NCI-H748 treated with DMSO at 0.1 percent for 48 hours (cell line): ENCODE measurements around the gene CSPG5.

ENCODE experiments used
- DNase-seq: peaks from one replicate; lab custom pipeline; 2025; lab: John Stamatoyannopoulos, UW

The CSPG5 gene

DNA sequence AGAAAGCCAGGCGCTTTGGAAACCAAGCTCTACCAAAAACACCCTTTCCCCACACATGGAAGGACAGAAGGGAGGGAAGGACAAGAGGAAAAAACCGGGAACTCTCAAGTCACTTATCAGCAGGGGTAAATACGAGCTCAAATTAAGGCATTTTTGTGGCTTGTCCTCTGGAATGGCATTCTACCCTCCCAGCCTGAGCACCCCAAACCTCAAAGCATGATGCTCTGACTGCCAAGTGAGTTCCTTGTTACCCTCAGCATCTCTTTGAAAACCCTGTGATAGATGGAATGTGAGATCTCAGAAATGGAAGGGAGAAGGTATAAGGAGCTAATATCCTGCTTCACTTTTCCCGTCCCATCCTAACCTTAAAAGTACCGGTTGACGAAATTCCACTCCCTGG lies 8.1 kb upstream of the CSPG5 start:
- DNase-seq: no peak

DNA sequence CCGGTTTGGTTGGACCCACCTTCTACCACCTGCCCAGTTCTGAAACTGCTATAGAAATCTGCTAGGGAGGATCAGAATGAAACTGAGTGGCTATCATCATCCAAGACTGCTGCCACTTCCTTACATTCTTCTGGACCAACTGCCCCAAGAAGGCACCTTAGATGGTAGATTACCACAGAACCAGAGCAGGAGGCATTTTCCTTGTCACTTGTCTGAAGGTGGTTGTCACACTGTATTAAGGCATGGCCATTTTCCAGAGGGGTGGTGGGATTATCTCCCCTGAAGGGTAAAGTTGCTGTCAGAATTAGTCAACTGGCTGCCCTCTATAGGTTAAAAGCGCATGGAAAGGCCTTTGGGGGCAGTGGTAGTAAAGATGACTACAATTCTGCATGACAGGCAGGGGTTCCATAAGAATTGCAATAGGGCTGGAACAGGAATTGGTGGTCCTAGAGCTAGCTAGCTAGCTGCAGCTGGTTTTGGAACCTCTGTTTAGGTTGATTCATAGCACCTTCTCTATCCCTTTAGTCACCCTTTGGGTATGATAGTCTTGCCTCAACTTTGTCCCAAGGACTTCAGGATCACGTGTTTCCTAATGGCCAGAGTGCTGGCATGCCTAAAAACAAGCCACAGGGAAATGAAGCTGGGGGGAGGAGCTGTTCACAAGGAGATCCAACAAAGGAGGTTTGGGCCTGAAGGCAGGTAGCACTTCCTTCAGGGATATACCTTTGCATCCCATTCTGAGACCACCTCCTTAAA lies 4.8 kb upstream of the CSPG5 start:
- DNase-seq: no peak

GRCh38 chr3:47581835-47582234 lies 3.2 kb upstream of the CSPG5 start:
- no peak for DNase-seq

DNA sequence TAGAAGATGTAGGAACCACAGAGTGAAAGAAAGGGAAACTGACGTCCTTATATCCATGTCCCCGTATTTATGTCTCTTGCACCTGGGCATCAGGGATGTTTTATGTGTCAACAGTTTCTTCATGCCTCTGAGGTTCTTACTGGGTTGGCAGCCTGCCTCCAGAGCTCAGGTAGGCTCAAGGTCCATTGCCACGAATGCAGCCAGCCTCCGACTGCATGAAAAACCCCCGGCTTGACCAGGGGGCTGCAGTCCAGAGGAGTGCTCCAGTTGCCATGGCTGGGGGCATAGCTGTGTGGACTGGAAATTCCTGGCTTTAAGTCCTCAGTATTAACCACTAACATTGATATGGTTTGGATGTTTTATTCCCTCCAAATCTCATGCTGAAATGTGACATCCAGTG lies 2.8 kb upstream of the CSPG5 start:
- no peak for DNase-seq

DNA sequence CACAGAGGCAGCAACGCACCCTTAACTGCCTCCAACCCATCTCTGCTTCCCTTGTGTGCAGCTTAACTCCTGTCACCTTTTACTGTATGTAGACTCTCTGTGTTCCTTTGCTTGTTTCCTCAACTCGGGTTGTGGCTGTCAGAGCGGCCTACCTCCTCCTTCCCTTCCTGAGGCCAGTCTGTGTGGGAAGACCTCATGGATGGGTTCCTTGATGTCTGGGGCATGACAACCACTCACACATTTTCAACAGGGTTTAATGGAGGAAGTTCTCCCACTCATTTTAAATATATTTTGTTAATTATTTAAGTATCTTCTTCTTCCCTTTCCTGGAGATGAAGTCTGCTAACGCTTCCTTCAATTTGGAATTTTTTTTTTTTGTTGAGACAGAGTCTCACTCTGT lies 1.8 kb upstream of the CSPG5 start:
- DNase-seq: no peak

- DNase-seq: no peak
Observed at GRCh38 chr3:47579875-47580274, 1.2 kb upstream of the CSPG5 start.

DNA sequence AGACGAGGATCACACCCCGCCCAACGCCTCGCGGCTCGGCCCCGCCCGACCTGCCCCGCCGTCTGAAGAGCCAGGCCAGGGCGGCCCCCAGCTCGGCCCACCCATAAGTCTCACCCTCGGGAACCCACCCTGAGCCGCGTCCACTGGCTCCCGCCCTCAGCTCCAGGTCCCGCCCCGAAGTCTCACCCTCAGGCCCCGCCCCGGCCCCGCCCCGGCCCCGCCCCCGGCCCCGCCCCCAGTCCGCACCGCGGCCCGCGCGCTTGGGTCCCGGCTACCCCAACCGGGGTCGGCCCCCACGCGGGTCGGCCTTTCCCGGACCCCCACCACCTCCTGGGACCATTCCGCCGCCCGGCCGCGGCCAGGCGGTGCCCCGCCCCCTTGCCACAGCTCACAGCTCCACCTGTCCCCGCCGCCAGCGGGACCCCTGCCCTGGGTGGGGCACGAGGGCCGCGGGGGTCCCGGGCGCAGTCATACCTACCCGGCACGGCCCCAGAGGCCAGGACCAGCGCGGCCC lies 489 bp downstream of the CSPG5 start:
- no peak for DNase-seq

DNA sequence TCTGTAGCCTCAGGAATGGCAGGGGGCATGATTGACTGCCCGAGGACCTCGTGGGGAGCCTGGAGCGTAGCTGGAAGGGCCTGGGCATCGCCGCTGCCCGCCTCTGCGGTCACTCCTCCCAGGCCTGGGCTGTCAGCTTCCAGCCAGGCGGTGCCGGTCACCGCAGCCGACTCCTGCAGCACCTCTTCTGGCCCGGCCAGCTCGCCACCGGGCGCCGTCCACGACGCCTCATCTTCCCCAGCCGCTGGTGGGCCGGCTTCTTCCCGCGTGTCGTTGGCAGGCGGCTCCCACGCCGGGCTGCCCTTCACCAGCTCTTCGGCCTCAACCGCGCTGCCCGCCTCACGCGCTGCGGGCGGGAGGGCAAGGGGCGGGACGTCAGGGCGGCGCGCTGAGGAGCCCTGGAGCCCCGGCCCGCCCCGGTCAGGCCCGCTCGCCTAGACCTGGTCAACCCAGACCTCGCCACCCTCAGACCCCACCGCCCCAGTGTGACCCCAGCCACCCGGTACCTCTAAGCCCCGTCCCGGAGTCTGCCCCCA lies 1.0 kb downstream of the CSPG5 start:
- DNase-seq: no peak

- no peak for DNase-seq
Observed at GRCh38 chr3:47573190-47574172, 5.2 kb downstream of the CSPG5 start.

DNA sequence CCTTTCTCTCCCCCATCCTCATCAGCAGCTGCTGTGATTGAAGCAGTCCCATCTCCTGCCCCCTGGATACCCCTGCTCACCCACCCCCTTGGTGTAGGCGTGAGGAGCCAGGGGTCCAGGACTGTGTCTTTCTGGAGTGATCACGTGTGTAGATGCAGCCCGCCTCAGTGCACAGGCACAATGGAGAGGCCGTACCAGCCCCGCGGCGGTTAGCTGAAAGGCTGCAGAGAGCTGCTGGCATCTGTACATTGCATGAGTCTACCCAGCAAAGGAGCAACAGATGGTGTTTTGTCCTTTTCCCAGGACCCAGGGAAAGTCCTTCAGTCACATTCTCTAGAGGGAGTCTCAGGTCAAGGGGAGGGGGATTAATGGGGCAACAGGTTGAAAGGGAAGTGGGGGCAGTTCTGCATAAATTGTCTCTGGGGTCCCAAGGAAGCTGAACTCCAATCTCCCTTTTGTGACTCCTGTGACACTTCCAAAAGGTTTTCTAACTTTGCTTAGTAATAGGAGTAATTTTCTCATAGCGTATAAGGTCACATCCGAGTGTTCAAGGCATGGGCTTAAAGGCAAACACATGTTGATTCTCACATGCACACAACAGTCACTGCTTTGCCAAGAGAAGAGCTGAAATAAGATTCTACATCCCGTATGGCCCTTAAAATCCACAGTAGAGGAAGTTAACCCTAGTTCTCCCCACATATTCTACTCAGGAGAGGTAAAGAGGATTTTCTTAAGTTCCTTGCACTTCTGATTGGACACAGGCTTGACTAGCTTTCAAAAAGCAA lies 7.1 kb downstream of the CSPG5 start:
- DNase-seq: no peak

- no peak for DNase-seq
Observed at GRCh38 chr3:47568901-47569300, 9.8 kb downstream of the CSPG5 start.

DNA sequence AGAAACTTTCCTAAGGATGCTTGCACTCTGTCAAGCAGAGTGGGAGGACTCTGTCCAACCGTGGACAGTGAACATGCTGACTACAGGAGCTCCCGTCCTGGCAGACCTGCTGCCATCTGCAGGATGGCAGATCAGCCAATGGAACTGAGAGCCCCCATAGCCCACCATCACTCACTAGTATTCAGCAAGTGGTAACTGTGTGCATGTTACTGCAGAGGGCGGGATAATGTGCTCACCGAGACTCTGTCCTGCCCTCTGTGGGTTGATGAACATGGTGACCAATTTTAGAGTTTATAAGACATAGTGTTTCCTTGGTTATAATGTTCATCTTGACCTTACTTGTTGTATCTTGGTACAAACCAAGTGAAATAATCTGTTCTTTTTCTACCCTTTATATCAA lies 11.5 kb downstream of the CSPG5 start:
- DNase-seq: no peak

GRCh38 chr3:47566667-47567066 lies 12.0 kb downstream of the CSPG5 start:
- DNase-seq: no peak

DNA sequence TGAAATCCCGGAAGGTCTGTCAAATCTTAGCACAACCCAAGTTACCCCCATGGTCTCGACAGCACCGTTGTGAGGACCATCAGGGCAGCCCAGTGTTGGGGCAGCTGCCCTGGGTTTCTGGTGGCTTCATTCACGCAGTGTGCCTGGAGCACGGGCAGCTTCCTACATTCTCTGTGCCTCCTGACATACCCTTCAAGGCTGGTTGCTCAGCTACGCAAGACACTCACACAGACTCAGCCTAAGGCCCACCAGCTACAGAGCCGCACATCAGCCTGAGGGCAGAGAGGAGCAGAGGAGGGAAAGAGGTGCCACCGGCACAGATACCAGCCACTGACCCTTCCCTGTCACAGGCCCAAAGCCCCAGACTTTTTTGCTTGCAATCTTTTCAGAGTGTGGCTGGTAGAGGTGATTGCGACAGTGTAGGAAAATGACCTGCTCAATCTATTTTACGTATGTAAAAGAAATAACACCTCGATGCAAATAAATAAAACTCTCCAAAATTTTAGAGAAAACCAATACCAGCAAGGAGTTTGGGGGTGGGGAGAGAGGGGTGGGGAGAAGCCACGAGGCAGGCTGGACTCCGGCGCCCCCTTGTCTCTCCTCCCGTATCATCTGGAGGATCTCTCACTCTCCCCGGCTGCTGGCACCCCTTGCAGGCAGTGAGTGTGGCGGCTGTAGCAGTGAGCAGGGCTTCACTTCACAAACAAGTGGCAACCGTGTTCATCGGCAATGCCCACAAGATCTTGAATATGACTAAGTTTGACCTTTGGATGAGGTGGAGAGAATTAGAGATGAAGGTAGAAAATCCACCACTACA lies 12.7 kb downstream of the CSPG5 start:
- no peak for DNase-seq

DNA sequence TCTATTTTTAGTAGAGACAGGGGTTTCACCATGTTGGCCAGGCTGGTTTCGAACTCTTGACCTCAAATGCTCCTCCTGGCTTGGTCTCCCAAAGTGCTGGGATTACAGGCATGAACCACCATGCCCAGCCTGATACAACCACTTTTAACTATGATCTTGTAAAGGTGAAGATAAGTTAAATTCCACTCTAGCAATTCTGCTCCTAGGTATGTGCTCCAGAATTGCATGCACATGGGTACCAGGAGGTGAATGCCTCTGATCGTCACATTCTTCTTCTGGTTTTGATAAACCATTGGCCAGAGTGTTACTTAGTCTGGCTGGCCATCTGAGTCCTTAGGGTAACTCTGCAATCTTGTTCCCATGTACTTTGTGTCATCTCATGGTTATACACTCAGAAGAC lies 22.3 kb downstream of the CSPG5 start:
- DNase-seq: no peak

- no peak for DNase-seq
Observed at GRCh38 chr3:47554335-47554734, 24.3 kb downstream of the CSPG5 start.

DNA sequence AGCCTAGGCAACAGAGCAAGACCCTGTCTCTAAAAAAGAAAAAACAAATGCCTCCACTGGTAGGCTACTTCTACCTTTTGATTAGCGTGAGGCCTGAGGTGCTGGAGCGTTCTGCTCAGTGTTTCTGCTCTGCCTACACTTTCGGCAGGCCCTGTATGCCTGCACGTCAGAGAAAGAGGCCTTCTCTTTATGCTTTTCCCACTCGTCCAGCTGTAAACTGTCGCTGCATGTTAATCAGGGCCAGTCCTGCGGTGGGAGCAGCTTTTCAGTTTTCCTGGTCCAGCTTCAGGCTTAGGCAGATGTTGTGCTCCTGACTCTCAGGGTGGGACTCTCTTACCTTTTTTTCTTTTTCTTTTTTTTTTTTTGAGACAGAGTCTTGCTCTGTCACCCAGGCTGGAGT lies 25.3 kb downstream of the CSPG5 start:
- DNase-seq: no peak

DNA sequence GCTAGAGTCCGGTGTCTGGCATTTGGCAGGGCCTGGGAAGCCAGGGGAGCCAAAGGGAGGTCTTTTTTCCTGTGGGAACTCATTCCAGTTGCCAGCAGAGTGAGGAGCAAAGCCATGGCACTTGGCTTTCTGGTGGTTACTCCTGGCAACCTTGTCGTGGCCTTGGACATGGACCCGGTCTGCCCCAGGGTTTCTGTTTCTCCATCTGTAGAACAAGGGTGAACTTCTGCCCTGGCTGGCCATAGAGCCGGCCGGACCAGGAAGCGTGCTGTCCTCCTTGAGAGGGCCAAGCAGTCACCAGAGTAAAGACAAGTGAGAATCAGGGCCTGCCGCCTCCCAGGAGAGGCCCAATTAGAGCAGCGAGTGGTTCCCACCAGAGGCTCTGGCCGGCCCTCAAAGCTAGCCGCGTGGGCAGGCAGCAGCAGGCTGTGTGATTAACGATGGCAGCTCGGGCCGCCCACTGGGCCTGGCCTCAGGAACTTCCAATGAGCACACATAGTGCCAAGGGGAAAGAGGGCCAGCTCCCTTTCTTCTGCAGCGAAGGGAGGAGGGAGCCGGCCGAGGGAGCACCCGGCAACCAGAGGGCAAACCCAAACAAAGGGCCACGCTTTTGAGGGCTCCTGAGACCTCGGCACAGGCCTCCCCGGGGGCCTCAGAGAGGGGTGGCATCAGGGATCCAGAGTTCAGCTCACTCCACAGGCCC lies 36.0 kb downstream of the CSPG5 start:
- no peak for DNase-seq

- no peak for DNase-seq
Observed at GRCh38 chr3:47541583-47542108, 37.0 kb downstream of the CSPG5 start.

- DNase-seq: no peak
Observed at GRCh38 chr3:47540281-47540680, 38.4 kb downstream of the CSPG5 start.
